Activated CD4-positive, alpha-beta memory T cell treated with anti-CD3 and anti-CD28 coated beads, Interleukin-2, amount 10 ng/mL, durations not matched to agents 7 days and 5 days (primary cell): ENCODE results near the gene CCSER1. TPM values are rescaled to one million over a fixed set of nuclear protein-coding genes. Genes with fewer than 3 reads are reported as not detected.
"Not testable (repeated sequence)": the region's sequence is repeated elsewhere in the genome, so short reads cannot be mapped to it uniquely, and the experiment has no call there.

Experiments used
- CTCF ChIA-PET: fragments of 350-600 bp; sonication (Branson Sonifier 250); formaldehyde crosslinking; loops from one replicate; lab custom pipeline; 2021; ENCODE audit warnings: antibody characterized with exemption, inconsistent platforms; lab: Charles Lee
- POLR2A ChIA-PET: fragments of 350-600 bp; sonication (Branson Sonifier 250); formaldehyde crosslinking; loops from one replicate; lab custom pipeline; 2021; ENCODE audit warnings: antibody characterized with exemption; lab: Charles Lee
- DNase-seq: peaks from one replicate; pipeline ENCODE4 v3.0.0-alpha.2; 2020
- H3K27ac Mint-ChIP-seq: one replicate; pipeline ENCODE4 v1.8.0; 2021; ENCODE audit warnings: mild to moderate bottlenecking, mixed read lengths
- H3K27me3 Mint-ChIP-seq: one replicate; pipeline ENCODE4 v1.8.0; 2021; ENCODE audit warnings: mixed read lengths
- H3K36me3 Mint-ChIP-seq: one replicate; pipeline ENCODE4 v1.8.0; 2021; ENCODE audit warnings: low read depth, mixed read lengths
- H3K4me1 Mint-ChIP-seq: one replicate; pipeline ENCODE4 v1.8.0; 2021; ENCODE audit warnings: mixed read lengths
- H3K4me3 Mint-ChIP-seq: one replicate; pipeline ENCODE4 v1.8.0; 2021; ENCODE audit warnings: mild to moderate bottlenecking, mixed read lengths
- H3K9me3 Mint-ChIP-seq: one replicate; pipeline ENCODE4 v1.8.0; 2021; ENCODE audit warnings: mixed read lengths
- total RNA-seq, 2 experiments: library from RNA; stranded (reverse); gene quantifications; one replicate each; pipeline ENCODE4 v1.2.3, GENCODE V29; 2021

The CCSER1 gene
- total RNA-seq, 2 experiments from 2014 or later = 0.50 to 0.73 TPM

DNA sequence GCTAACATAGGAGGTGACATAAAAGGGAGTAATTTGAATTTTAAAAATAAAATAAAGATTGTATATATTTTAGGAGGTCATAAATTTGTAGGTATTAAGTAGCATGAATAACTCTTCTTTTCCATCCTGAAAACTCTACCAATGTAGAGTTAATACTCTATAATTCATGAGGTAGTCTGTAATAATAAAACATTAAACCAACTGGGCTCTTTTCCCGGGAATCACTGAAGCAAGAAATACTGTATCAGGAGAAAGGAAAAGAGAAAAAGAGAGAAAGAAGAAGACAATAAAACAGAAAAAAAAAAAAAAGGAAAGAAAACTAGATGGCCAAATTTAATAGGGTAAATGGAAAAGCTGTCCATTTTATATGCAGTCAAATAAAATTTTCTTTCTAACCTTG lies 984.4 kb downstream of the CCSER1 start:
- ChIA-PET CTCF (no interaction called here), POLR2A (no interaction called here)
- Mint-ChIP-seq H3K9me3 (no peaks in the 10 kb centered on the region), H3K27me3 (no peaks in the 10 kb centered on the region), H3K4me3 (no peak overlapping the region), H3K36me3 (no peaks in the 10 kb centered on the region), H3K27ac (no peak overlapping the region), H3K4me1 (no peaks in the 10 kb centered on the region)
- DNase-seq = no peak

DNA sequence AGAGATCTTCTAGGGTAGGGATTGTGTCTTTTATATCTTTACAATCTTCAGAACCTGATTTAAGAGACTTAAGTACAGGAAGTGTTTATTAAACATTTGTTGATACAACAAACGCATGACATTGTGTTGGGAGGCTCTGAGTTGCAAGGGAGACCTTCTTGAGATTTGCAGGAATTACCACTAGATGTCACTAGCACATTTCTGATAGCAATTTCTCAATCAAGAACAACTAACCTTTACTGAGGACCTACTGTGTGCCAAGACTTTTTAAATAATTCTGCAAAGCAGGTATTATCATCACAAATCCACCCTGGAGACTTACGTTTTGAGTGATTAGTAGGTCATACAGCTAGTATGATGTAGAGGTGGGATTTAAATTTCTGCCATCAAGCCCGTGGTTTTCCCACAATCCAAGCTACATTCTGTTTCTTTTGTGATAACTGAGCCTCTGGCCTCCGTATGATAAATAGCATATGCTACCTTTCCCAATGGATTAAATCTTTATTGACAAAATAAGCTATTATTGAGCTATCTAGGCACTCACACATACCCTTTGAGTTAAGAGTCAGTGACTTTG lies 986.0 kb downstream of the CCSER1 start:
- H3K27ac Mint-ChIP-seq = no peak overlapping the region
- no peaks in the 10 kb centered on the region for H3K4me1 Mint-ChIP-seq
- no peaks in the 10 kb centered on the region for H3K9me3 Mint-ChIP-seq
- no peak for DNase-seq
- ChIA-PET POLR2A (no interaction called here), CTCF (no interaction called here)
- no peaks in the 10 kb centered on the region for H3K36me3 Mint-ChIP-seq
- H3K27me3 Mint-ChIP-seq = no peaks in the 10 kb centered on the region
- H3K4me3 Mint-ChIP-seq = no peak overlapping the region

DNA sequence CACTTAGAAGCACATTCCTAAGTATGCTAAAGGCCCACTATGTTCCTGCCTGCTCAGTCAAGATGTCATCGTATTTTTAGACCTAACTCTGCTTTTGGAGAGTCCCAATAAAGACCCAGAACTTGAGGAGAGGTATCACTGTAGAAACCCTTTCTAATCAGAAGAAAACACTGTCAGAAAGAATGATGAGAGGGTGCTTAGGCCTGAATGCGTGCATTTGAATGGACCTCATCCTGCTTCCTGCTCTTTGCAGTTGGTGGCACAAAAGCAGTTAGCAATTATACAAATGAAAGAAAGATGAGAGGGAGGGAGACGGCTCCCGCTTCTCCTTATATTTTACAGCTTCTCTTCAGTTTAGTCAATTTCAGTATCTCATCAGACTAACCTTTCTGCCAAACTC lies 987.2 kb downstream of the CCSER1 start:
- H3K9me3 Mint-ChIP-seq = no peaks in the 10 kb centered on the region
- no peaks in the 10 kb centered on the region for H3K36me3 Mint-ChIP-seq
- H3K27ac Mint-ChIP-seq = no peak overlapping the region
- ChIA-PET CTCF (no interaction called here), POLR2A (no interaction called here)
- no peaks in the 10 kb centered on the region for H3K4me1 Mint-ChIP-seq
- no peak for DNase-seq
- H3K27me3 Mint-ChIP-seq = no peaks in the 10 kb centered on the region
- no peak overlapping the region for H3K4me3 Mint-ChIP-seq

DNA sequence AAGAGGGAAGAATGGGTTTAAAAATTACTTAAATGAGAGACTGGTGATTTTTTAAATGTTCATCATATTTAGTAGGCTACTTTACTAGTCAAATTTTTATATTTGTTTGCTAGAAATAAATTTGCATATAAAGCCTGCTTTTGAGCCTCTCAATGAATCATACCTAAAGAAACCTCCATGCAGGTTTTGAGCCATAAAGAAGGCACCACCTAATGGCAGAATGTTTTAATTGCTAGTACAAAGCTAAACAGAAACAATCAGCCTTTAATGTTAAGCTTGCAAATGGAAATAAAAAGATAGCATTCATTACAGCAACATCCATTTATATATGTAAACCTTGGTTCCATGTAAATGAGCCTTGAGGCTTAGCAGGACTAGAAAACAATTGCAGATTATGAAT lies 989.7 kb downstream of the CCSER1 start:
- CTCF ChIA-PET = no interaction called here
- H3K4me3 Mint-ChIP-seq = no peak overlapping the region

DNA sequence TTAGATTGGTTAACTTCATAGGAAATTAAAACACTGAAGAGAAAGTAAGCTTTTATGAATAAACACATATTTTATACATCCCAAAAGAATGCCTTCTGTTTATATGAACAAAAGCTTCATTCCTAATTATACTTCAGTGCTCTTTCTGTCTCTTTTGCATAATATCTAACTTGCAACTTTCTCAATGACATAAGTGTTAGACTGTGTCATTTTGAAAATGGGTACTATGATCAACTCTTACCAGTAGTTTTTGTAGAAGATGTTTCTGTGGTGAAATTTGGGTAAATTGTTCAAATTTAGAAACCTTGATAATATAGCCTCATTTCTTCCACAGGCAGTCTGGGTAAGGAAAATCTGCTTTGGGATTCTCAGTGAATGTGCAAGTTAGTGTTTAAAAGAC lies 991.4 kb downstream of the CCSER1 start:
- Mint-ChIP-seq H3K27ac (no peak overlapping the region), H3K27me3 (no peaks in the 10 kb centered on the region), H3K9me3 (no peaks in the 10 kb centered on the region), H3K4me1 (no peaks in the 10 kb centered on the region), H3K4me3 (no peak overlapping the region), H3K36me3 (no peaks in the 10 kb centered on the region)
- ChIA-PET CTCF (no interaction called here), POLR2A (no interaction called here)
- DNase-seq = no peak

More for the DNA sequence above, 989.7 kb downstream of the CCSER1 start:
- DNase-seq = no peak
- no peaks in the 10 kb centered on the region for H3K36me3 Mint-ChIP-seq
- H3K4me1 Mint-ChIP-seq = no peaks in the 10 kb centered on the region
- no peaks in the 10 kb centered on the region for H3K9me3 Mint-ChIP-seq
- H3K27ac Mint-ChIP-seq = no peak overlapping the region
- no peaks in the 10 kb centered on the region for H3K27me3 Mint-ChIP-seq
- POLR2A ChIA-PET = no interaction called here

DNA sequence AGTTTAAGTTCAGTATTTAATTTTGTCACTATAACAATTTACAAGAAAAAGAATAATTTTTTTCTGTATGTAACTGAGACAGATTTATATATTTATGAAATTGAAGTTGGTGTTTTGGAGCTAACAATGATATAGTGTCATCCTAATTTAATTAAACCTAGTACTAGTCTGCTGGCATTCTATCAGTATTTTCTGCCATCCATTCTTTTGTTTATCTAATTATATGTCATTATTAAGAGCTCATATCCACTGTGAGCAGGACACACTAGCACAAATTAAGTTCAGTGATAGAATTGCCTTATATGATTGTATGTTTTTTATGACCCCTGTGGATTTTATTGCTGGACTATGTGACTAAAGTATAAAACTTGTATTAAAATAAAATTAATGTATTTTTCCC lies 996.5 kb downstream of the CCSER1 start:
- H3K4me1 Mint-ChIP-seq = no peaks in the 10 kb centered on the region
- POLR2A ChIA-PET = no interaction called here
- H3K4me3 Mint-ChIP-seq = no peak overlapping the region
- H3K27me3 Mint-ChIP-seq = no peaks in the 10 kb centered on the region
- no peaks in the 10 kb centered on the region for H3K36me3 Mint-ChIP-seq
- H3K27ac Mint-ChIP-seq = no peak overlapping the region
- no peak for DNase-seq
- H3K9me3 Mint-ChIP-seq = no peaks in the 10 kb centered on the region
- CTCF ChIA-PET = no interaction called here

DNA sequence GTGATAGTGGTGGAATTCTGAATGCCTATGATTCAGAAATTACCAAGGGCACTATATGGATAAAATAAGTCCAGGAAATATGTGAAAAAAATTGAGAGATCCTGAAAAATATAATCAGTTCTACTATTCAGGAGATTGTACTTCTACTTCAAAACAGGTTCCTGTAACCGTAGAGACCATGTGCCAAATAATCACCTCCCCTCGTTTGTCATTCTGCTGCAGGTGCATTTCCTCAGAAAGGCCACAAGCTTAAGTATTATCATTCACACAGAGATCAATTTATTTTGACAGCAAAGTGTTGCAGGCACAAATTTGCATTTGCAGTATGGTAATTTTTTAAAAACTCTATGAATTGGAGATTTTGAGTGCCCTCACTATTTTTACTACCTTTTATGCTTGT lies 1000.0 kb downstream of the CCSER1 start:
- ChIA-PET CTCF (no interaction called here), POLR2A (no interaction called here)
- Mint-ChIP-seq H3K27ac (no peak overlapping the region), H3K9me3 (no peaks in the 10 kb centered on the region), H3K4me3 (no peak overlapping the region), H3K4me1 (no peaks in the 10 kb centered on the region), H3K27me3 (no peaks in the 10 kb centered on the region), H3K36me3 (no peaks in the 10 kb centered on the region)
- DNase-seq = no peak

DNA sequence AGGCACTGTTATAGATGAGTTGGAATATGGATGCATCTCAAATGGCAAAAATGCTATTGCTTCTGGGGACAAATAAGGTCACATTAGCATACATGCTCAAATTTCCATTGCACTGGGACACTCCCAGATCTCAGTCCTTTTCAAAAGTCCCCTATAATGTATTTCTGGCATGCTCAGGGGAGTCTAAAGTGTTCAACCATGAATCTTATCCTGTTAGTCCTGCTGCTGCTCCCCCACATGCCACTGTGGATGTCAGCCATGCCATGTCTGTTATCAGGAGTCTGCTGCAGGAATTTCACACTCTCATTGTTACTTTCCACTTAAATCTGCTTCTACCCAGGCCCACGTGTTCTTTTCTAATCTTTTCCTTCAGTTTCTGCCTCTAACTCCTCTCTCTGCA lies 1000.6 kb downstream of the CCSER1 start:
- Mint-ChIP-seq H3K27ac (no peak overlapping the region), H3K36me3 (no peaks in the 10 kb centered on the region), H3K27me3 (no peaks in the 10 kb centered on the region), H3K4me1 (no peaks in the 10 kb centered on the region), H3K9me3 (no peaks in the 10 kb centered on the region), H3K4me3 (no peak overlapping the region)
- POLR2A ChIA-PET = no interaction called here
- DNase-seq = no peak
- CTCF ChIA-PET = no interaction called here

DNA sequence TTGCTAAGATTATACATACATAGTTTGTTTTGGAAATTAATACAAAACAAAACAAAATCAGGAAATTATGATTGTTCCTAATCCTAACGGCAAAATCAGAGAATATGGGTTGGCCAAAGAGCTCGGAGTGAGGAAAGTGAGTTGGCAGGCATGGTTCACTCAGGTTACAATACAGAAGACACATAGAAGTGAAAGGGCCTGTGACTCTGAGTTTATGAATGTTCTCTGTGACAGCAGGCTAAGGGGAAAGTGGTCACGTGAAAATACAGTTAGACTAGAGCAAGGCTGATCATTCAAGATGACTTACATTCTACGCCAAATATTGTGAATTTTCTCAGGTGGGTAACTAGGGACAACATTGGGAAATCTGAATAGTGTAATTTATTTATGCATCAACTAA lies 1001.3 kb downstream of the CCSER1 start:
- Mint-ChIP-seq H3K27ac (no peak overlapping the region), H3K9me3 (no peaks in the 10 kb centered on the region), H3K36me3 (no peaks in the 10 kb centered on the region), H3K4me1 (no peaks in the 10 kb centered on the region), H3K27me3 (no peaks in the 10 kb centered on the region), H3K4me3 (no peak overlapping the region)
- CTCF ChIA-PET = no interaction called here
- no peak for DNase-seq
- POLR2A ChIA-PET = no interaction called here

DNA sequence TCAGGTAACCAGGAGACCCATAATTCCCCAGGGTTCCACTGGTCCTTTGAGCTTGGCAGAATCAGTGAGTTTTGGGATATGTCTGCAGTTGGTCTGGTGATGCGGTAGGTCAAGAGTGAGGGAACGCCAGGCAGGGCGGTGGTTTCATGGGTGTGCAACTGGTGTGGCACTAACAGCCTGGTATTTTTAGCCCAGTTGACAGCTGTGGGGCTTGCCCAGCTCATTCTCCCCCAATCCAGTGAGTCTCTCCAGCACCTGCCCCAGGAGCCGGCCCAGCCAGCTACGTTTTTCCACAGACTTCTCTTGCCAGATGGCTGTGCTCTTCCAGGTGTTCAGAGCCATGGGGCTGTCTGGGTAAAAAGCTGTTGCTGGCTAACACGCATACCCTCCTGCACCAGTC lies 1019.9 kb downstream of the CCSER1 start:
- Mint-ChIP-seq H3K4me1 (no peaks in the 10 kb centered on the region), H3K36me3 (no peaks in the 10 kb centered on the region), H3K27me3 (no peaks in the 10 kb centered on the region), H3K27ac (no peak overlapping the region), H3K9me3 (peaks cover 4% of the 10 kb centered on the region), H3K4me3 (no peak overlapping the region)
- CTCF ChIA-PET = no interaction called here
- POLR2A ChIA-PET = no interaction called here
- DNase-seq = no peak

DNA sequence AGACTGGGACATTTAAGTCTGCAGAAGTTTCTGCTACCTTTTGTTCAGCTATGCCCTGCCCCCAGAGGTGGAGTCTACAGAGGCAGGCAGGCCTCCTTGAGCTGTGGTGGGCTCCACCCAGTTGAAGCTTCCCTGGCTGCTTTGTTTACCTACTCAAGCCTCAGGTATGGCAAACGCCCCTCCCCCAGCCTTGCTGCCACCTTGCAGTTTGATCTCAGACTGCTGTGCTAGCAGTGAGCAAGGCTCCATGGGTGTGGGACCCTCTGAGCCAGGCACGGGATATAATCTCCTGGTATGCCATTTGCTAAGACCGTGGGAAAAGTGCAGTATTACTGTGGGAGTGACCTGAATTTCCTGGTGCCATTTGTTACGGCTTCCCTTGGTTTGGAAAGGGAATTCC lies 1026.8 kb downstream of the CCSER1 start:
- H3K4me3 Mint-ChIP-seq, DNase-seq, H3K9me3 Mint-ChIP-seq, CTCF ChIA-PET, H3K27ac Mint-ChIP-seq, H3K27me3 Mint-ChIP-seq, H3K36me3 Mint-ChIP-seq, H3K4me1 Mint-ChIP-seq, POLR2A ChIA-PET: not testable (repeated sequence)

DNA sequence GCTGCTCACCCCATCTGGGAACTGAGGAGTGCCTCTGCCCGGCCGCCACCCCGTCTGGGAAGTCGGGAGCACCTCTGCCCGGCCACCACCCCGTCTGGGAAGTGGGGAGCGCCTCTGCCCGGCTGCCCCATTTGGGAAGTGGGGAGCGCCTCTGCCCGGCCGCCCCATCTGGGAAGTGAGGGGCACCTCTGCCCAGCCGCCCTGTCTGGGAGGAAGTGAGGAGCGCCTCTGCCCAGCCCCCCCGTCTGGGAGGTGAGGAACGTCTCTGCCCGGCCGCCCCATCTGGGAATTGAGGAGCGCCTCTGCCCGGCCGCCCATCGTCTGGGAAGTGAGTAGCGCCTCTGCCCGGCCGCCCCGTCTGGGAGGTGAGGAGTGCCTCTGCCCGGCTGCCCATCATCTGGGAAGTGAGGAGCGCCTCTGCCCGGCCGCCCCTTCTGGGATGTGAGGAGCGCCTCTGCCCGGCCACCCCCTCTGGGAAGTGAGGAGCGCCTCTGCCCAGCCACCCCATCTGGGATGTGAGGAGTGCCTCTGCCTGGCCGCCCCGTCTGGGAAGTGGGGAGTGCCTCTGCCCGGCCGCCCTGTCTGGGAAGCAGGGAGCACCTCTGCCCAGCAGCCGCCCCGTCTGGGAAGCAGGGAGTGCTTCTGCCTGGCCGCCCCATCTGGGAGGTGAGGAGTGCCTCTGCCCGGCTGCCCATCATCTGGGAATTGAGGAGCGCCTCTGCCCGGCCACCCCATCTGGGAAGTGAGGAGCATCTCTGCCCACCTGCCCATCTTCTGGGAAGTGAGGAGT lies 1040.9 kb downstream of the CCSER1 start:
- H3K27ac Mint-ChIP-seq, H3K36me3 Mint-ChIP-seq, H3K4me1 Mint-ChIP-seq, H3K9me3 Mint-ChIP-seq, H3K27me3 Mint-ChIP-seq, CTCF ChIA-PET, DNase-seq, POLR2A ChIA-PET, H3K4me3 Mint-ChIP-seq: not testable (repeated sequence)

DNA sequence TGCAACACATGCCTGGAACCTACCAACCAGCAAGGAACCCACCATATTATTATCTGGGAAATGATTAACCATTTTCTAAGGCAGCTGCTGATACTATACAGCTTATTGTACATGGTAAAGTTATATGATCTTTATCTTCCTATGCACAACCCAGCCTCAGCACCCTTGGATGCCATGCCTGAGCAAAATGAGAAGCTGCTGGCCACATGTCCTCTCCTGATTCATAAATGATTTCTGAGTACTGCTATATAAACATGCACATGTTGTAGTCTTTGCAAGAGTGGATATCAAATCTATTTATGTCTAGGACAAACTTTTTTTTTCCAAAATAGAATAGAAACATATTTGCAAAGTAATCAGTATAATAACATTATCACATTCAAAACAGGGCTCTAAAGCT lies 1043.6 kb downstream of the CCSER1 start:
- Mint-ChIP-seq H3K4me3 (no peak overlapping the region), H3K36me3 (no peaks in the 10 kb centered on the region), H3K27me3 (no peaks in the 10 kb centered on the region), H3K27ac (no peak overlapping the region), H3K9me3 (peaks cover 3% of the 10 kb centered on the region), H3K4me1 (no peaks in the 10 kb centered on the region)
- POLR2A ChIA-PET = no interaction called here
- CTCF ChIA-PET = no interaction called here
- DNase-seq = no peak

DNA sequence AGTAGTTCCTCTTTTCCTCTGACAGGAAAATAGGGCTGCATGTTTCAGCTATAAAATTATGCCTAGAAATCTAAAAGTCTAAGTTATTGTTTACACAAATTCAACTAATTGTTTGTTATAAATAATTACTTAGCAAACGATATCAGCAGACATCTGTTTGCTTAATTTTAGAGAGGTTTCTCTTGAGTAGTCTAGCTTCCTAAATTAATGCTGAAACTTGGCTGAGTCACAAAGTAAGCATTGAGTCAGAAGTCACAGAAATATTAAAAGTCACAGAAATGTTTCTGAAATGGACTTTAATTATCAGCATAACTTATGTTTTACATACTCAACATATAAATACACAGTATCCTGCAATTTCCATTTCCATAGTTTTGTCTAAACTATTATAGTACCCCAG lies 1044.0 kb downstream of the CCSER1 start:
- H3K27ac Mint-ChIP-seq = no peak overlapping the region
- POLR2A ChIA-PET = no interaction called here

More for the DNA sequence above, 1044.0 kb downstream of the CCSER1 start:
- Mint-ChIP-seq H3K9me3 (peaks cover 3% of the 10 kb centered on the region), H3K27me3 (no peaks in the 10 kb centered on the region), H3K4me3 (no peak overlapping the region), H3K4me1 (no peaks in the 10 kb centered on the region), H3K36me3 (no peaks in the 10 kb centered on the region)
- CTCF ChIA-PET = no interaction called here
- no peak for DNase-seq
